ENCODE results near the gene HOOK2. TPM values are rescaled to one million over a fixed set of nuclear protein-coding genes. Genes with fewer than 3 reads are reported as not detected.

The HOOK2 gene
- polyA plus RNA-seq, 3 donors: 0.55 to 28.6 (median 1.1) TPM

- peaks cover 34% of the 10 kb centered on the region for H3K79me2 ChIP-seq (ENCODE audit: insufficient read depth, low read length)
- intact Hi-C loops (cut with micrococcal nuclease): loop anchor here (10.0 kb wide), 1 partner anchor 1060 kb away; no protein-coding TSS in a partner anchor
- no peak overlapping the region for H2AFZ ChIP-seq (ENCODE audit: insufficient read depth, low read depth, low read length, poor library complexity, severe bottlenecking)
- Mint-ChIP-seq H3K36me3 (peaks cover 0 to 2% of the 10 kb centered on the region in 2 donors), H3K4me3 (no peak overlapping the region), H3K9me3 (no peaks in the 10 kb centered on the region), H3K4me1 (peaks cover 36% of the 10 kb centered on the region), H3K27me3 (ENCODE audit: low read depth in 3 of 3) (peaks cover 0 to 5% (median 1%) of the 10 kb centered on the region in 3 donors), H3K27ac (no peak overlapping the region)
- peak; percentile 46 to 62 (median 57) for DNase-seq
- no peaks in the 10 kb centered on the region for H3K36me3 ChIP-seq (replicated peaks in 1 of 2; ENCODE audit: control insufficient read depth in 1 of 2, insufficient read depth in 2 of 2, low read length in 2 of 2)
- TF ChIP-seq, protein P1, sequence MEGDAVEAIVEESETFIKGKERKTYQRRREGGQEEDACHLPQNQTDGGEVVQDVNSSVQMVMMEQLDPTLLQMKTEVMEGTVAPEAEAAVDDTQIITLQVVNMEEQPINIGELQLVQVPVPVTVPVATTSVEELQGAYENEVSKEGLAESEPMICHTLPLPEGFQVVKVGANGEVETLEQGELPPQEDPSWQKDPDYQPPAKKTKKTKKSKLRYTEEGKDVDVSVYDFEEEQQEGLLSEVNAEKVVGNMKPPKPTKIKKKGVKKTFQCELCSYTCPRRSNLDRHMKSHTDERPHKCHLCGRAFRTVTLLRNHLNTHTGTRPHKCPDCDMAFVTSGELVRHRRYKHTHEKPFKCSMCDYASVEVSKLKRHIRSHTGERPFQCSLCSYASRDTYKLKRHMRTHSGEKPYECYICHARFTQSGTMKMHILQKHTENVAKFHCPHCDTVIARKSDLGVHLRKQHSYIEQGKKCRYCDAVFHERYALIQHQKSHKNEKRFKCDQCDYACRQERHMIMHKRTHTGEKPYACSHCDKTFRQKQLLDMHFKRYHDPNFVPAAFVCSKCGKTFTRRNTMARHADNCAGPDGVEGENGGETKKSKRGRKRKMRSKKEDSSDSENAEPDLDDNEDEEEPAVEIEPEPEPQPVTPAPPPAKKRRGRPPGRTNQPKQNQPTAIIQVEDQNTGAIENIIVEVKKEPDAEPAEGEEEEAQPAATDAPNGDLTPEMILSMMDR (IDR thresholded peaks at IDR 0.05): no peak
- H4K20me1 ChIP-seq (ENCODE audit: insufficient read depth, low read length): no peaks in the 10 kb centered on the region
- no peaks in the 10 kb centered on the region for H3K9me3 ChIP-seq (replicated peaks in 1 of 2; ENCODE audit: control insufficient read depth in 1 of 2, insufficient read depth in 1 of 2, low read length in 2 of 2)
- H3K27me3 ChIP-seq (ENCODE audit: control insufficient read depth in 2 of 2, insufficient read depth in 2 of 2, low read length in 2 of 2): no peaks in the 10 kb centered on the region
- H3K9ac ChIP-seq (ENCODE audit: insufficient read depth, low read length, poor library complexity, severe bottlenecking): peak overlapping the region; percentile 94
- 30% methylated on average over 5 of the region's 5 CpGs for WGBS (ENCODE audit: insufficient coverage)
- peaks cover 80 to 83% of the 10 kb centered on the region in 2 donors for H3K4me1 ChIP-seq (ENCODE audit: control insufficient read depth in 1 of 2, insufficient read depth in 2 of 2, low read length in 2 of 2)
- H3K4me2 ChIP-seq (replicated peaks; ENCODE audit: extremely low read depth, low read length, poor library complexity, severe bottlenecking): peak overlapping the region; percentile 76
- H3K4me3 ChIP-seq (replicated peaks in 1 of 3; ENCODE audit: low read depth in 2 of 3, low read length in 3 of 3): peak overlapping the region; percentile 29 to 100 (median 31)
- peak overlapping the region; percentile 95 to 100 for H3K27ac ChIP-seq (ENCODE audit: low read depth in 1 of 2, low read length in 2 of 2)
Observed at GRCh38 chr19:12784871-12785430, 9.6 kb upstream of the HOOK2 start.

- no peaks in the 10 kb centered on the region for H3K9me3 ChIP-seq (replicated peaks in 1 of 2; ENCODE audit: control insufficient read depth in 1 of 2, insufficient read depth in 1 of 2, low read length in 2 of 2)
- TF ChIP-seq, protein P1 (IDR thresholded peaks at IDR 0.05): no peak
- no peaks in the 10 kb centered on the region for H3K9me3 Mint-ChIP-seq
- 79% methylated on average over 9 of the region's 10 CpGs for WGBS (ENCODE audit: insufficient coverage)
- H2AFZ ChIP-seq (ENCODE audit: insufficient read depth, low read depth, low read length, poor library complexity, severe bottlenecking): no peak overlapping the region
- peaks cover 41% of the 10 kb centered on the region for H3K4me1 Mint-ChIP-seq
- peak overlapping the region; percentile 95 to 100 for H3K27ac ChIP-seq (ENCODE audit: low read depth in 1 of 2, low read length in 2 of 2)
- peak overlapping the region; percentile 94 for H3K9ac ChIP-seq (ENCODE audit: insufficient read depth, low read length, poor library complexity, severe bottlenecking)
- DNase-seq: no peak
- H3K27me3 Mint-ChIP-seq (ENCODE audit: low read depth in 3 of 3): peaks cover 0 to 5% (median 4%) of the 10 kb centered on the region in 3 donors
- H3K4me3 ChIP-seq (replicated peaks in 1 of 3; ENCODE audit: low read depth in 2 of 3, low read length in 3 of 3): peak overlapping the region; percentile 29 to 100 (median 31)
- peak overlapping the region; percentile 76 for H3K4me2 ChIP-seq (replicated peaks; ENCODE audit: extremely low read depth, low read length, poor library complexity, severe bottlenecking)
- H3K27me3 ChIP-seq (ENCODE audit: control insufficient read depth in 2 of 2, insufficient read depth in 2 of 2, low read length in 2 of 2): no peaks in the 10 kb centered on the region
- H3K36me3 ChIP-seq (replicated peaks in 1 of 2; ENCODE audit: control insufficient read depth in 1 of 2, insufficient read depth in 2 of 2, low read length in 2 of 2): no peaks in the 10 kb centered on the region
- no peaks in the 10 kb centered on the region for H4K20me1 ChIP-seq (ENCODE audit: insufficient read depth, low read length)
- no peak overlapping the region for H3K27ac Mint-ChIP-seq
- peaks cover 85 to 88% of the 10 kb centered on the region in 2 donors for H3K4me1 ChIP-seq (ENCODE audit: control insufficient read depth in 1 of 2, insufficient read depth in 2 of 2, low read length in 2 of 2)
- H3K4me3 Mint-ChIP-seq: no peak overlapping the region
- H3K36me3 Mint-ChIP-seq: peaks cover 0 to 2% of the 10 kb centered on the region in 2 donors
- H3K79me2 ChIP-seq (ENCODE audit: insufficient read depth, low read length): peaks cover 34% of the 10 kb centered on the region
- intact Hi-C loops (cut with micrococcal nuclease): loop anchor here (10.0 kb wide), 1 partner anchor 1060 kb away; no protein-coding TSS in a partner anchor
Observed at GRCh38 chr19:12784394-12784870, 9.1 kb upstream of the HOOK2 start.

All from CD14-positive monocyte (primary cell).